ENCODE results near the gene ANKRD44. TPM values are rescaled to one million over a fixed set of nuclear protein-coding genes. Genes with fewer than 3 reads are reported as not detected.

ANKRD44 gene
- total RNA-seq, 2 donors from 2014 or later: 7.0 to 7.9 TPM

DNA sequence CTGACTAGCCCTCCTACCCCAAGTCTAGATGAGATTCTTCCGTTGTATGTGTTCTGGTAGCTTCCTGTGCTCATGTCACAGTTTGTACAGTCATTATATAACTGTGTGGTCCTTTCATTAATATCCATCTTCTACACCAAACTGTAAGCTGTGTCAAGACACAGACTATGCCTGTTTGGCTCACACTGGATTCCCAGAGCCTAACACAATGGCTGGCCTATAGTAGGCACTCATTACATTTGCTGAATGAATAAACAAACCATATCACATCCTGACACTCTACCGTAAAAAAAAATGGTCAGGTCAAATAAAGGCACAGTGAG, 72.6 kb downstream of the ANKRD44 start:
- H3K36me3 ChIP-seq: no peaks in the 10 kb centered on the region
- H3K27me3 ChIP-seq: no peaks in the 10 kb centered on the region
- no peak overlapping the region for H3K4me3 ChIP-seq
- H3K4me1 ChIP-seq: no peaks in the 10 kb centered on the region
- no peak for DNase-seq
- intact Hi-C loops (cut with DNase I): no loop called here
- TF ChIP-seq, protein P1, sequence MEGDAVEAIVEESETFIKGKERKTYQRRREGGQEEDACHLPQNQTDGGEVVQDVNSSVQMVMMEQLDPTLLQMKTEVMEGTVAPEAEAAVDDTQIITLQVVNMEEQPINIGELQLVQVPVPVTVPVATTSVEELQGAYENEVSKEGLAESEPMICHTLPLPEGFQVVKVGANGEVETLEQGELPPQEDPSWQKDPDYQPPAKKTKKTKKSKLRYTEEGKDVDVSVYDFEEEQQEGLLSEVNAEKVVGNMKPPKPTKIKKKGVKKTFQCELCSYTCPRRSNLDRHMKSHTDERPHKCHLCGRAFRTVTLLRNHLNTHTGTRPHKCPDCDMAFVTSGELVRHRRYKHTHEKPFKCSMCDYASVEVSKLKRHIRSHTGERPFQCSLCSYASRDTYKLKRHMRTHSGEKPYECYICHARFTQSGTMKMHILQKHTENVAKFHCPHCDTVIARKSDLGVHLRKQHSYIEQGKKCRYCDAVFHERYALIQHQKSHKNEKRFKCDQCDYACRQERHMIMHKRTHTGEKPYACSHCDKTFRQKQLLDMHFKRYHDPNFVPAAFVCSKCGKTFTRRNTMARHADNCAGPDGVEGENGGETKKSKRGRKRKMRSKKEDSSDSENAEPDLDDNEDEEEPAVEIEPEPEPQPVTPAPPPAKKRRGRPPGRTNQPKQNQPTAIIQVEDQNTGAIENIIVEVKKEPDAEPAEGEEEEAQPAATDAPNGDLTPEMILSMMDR (IDR thresholded peaks at IDR 0.05): no peak
- H3K27ac ChIP-seq: no peak overlapping the region
- no peak overlapping the region for H3K9ac ChIP-seq (ENCODE audit: low read depth in 2 of 2, low read length in 2 of 2)
- H3K9me3 ChIP-seq: no peaks in the 10 kb centered on the region

DNA sequence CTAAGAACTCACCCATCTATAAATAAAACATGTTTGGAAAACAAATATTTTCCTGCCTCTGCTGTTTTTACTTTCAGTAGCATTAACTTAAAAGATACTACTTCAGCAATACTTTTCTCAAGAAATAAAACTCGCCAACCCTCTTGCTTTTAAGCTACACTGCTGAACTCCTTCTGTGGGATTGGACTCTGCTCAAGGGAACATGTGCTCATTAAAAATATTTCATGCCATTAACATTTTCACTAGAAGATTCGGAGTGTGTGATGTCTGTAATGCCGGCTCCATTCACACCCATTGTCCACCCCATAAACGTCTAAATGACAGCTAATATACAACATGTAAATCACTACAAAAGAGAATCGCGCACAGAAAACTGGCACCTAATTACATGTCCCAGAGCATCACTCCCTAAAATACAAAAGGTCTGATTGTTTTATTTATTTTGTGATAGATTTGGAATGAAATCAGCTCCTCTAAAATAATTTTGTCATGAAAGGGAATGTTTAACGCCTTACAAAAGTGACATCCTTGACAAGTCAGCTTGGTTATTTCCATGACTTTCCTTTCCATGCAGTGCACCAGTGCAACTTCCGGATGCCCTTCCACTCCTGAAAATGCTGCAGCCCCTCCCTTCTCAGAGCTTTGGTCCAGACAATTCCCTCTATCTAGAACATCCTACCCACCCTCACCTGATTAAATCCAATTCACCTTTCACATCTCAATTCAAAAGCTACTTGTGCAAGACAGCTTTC, 73.1 kb downstream of the ANKRD44 start:
- intact Hi-C loops (cut with DNase I): no loop called here
- H3K27ac ChIP-seq: no peak overlapping the region
- H3K36me3 ChIP-seq: no peaks in the 10 kb centered on the region
- H3K9ac ChIP-seq (ENCODE audit: low read depth in 2 of 2, low read length in 2 of 2): no peak overlapping the region
- no peaks in the 10 kb centered on the region for H3K27me3 ChIP-seq
- no peaks in the 10 kb centered on the region for H3K4me1 ChIP-seq
- no peaks in the 10 kb centered on the region for H3K9me3 ChIP-seq
- TF ChIP-seq, protein P1 (IDR thresholded peaks at IDR 0.05): no peak
- no peak overlapping the region for H3K4me3 ChIP-seq
- no peak for DNase-seq

DNA sequence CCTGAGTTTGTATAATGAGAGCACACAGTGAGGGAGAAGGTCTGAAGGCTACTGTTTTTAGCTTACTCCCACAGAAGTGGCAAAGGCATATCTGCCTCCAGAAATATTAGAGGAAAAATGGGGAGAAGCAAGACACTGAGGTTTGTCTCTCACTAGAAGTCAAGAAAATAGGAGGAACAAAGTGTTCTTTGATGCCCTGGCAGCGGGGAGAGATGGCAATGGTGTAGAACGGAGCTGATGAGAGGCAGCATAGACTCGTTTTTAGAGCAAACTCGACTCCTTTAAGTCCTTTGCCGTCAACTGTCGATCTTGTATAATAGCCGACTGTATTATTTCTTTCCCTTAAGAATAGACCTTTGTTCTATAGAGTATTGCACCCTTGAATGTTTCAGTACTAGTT, 73.8 kb downstream of the ANKRD44 start:
- Histone ChIP-seq H3K27ac (no peak overlapping the region), H3K9me3 (no peaks in the 10 kb centered on the region), H3K4me3 (no peak overlapping the region), H3K36me3 (no peaks in the 10 kb centered on the region), H3K9ac (ENCODE audit: low read depth in 2 of 2, low read length in 2 of 2) (peak overlapping the region in 1 of 2 donors; percentile 5), H3K4me1 (no peaks in the 10 kb centered on the region), H3K27me3 (no peaks in the 10 kb centered on the region)
- TF ChIP-seq, protein P1 (IDR thresholded peaks at IDR 0.05): no peak
- no peak for DNase-seq
- intact Hi-C loops (cut with DNase I): no loop called here

GRCh38 chr2:197236159-197236558, 74.4 kb downstream of the ANKRD44 start:
- no peak for DNase-seq
- Histone ChIP-seq H3K9me3 (no peaks in the 10 kb centered on the region), H3K4me3 (no peak overlapping the region), H3K27ac (no peak overlapping the region), H3K36me3 (no peaks in the 10 kb centered on the region), H3K27me3 (no peaks in the 10 kb centered on the region), H3K4me1 (no peaks in the 10 kb centered on the region), H3K9ac (ENCODE audit: low read depth in 2 of 2, low read length in 2 of 2) (no peak overlapping the region)
- intact Hi-C loops (cut with DNase I): no loop called here
- TF ChIP-seq, protein P1 (IDR thresholded peaks at IDR 0.05): no peak

GRCh38 chr2:197235711-197236110, 74.9 kb downstream of the ANKRD44 start:
- TF ChIP-seq, protein P1 (IDR thresholded peaks at IDR 0.05): no peak
- intact Hi-C loops (cut with DNase I): no loop called here
- no peak overlapping the region for H3K4me3 ChIP-seq
- H3K27ac ChIP-seq: no peak overlapping the region
- H3K4me1 ChIP-seq: no peaks in the 10 kb centered on the region
- no peak for DNase-seq
- no peak overlapping the region for H3K9ac ChIP-seq (ENCODE audit: low read depth in 2 of 2, low read length in 2 of 2)
- no peaks in the 10 kb centered on the region for H3K27me3 ChIP-seq
- H3K36me3 ChIP-seq: no peaks in the 10 kb centered on the region
- H3K9me3 ChIP-seq: no peaks in the 10 kb centered on the region

All from colonic mucosa (tissue), 4 donors.